HG03025 (cell line): ENCODE results near the gene PSME2.

ENCODE experiments used
- ATAC-seq: cut with Tn5 transposase; IDR thresholded peaks from one replicate; pipeline ENCODE4 v1.9.1; 2021; ENCODE audit warnings: mild to moderate bottlenecking, moderate library complexity; ENCODE audit not compliant: unreplicated experiment, low FRiP score

Gene PSME2, protein sequence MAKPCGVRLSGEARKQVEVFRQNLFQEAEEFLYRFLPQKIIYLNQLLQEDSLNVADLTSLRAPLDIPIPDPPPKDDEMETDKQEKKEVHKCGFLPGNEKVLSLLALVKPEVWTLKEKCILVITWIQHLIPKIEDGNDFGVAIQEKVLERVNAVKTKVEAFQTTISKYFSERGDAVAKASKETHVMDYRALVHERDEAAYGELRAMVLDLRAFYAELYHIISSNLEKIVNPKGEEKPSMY

DNA sequence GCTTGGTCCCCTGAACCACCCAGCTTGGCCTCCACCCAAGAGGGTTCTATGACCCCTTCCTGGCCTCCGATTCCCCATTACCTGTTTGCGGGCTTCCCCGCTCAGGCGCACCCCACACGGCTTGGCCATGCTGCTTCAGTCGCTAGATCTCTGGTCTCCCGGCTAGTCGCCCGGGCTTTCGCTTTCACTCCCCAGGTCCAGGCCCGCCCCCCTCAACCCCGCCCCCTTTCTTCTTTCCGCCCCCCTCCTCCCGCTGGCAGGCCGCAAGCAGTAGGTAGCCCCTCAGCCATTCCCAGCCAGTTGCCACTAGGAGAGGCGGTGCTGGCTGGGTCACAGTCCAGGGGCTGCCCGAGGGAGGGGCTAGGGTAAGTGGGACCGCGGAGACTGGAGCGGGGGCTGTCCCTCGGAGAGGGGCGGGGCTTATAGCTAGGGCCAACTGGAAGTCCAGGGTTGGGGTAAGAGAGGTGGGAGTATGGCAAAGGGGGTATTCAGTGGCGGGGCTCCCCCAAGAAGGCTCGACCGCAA, at the start of gene PSME2:
TSS of gene PSME2 (minus strand) at position 158 of the 525 bp plus-strand sequence. CDS start at position 129, 29 bp downstream.
- peak; percentile 61 for ATAC-seq

- peak; percentile 55 for ATAC-seq
Measured at GRCh38 chr14:24195186-24196070, 49.0 kb upstream of the PSME2 start, which contains the start of gene TM9SF1. TSS of gene TM9SF1 (minus strand) at chr14:24195441. CDS start at chr14:24195019, 422 bp downstream.

- no peak for ATAC-seq
Measured at GRCh38 chr14:24194873-24195185, 48.4 kb upstream of the PSME2 start.

DNA sequence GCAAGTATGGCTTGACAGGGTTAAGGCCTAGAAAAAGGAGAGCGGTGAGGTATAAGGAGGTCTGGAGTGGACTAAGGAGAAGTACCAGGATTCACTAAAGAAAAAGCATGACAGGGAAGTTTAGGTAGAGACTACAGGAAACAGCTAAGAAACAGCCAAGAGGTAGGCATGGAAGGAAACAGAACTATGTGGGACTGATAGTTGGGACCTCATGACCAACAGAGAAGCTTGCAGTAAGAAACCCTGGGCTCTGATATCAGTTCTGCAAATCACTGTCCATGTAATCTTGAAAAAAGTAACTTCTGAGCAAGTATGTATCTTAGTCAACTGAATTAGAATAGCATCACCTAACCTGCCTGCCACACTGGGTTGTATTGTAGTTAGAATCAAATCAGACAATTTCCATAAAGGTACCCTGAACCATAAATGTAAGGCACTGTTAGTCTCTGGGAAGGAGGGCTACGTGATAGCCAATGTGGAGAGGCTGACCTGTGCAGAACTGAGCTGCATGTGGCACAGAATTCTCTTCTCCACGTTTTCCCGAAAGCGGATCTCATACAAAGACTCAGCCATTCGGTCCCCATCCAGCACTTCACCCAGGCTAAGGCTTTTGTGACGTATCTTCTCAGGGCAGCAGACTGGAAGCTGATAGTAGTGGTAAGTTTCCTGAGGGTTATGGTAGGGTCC, 47.9 kb upstream of the PSME2 start:
- ATAC-seq, result no peak

DNA sequence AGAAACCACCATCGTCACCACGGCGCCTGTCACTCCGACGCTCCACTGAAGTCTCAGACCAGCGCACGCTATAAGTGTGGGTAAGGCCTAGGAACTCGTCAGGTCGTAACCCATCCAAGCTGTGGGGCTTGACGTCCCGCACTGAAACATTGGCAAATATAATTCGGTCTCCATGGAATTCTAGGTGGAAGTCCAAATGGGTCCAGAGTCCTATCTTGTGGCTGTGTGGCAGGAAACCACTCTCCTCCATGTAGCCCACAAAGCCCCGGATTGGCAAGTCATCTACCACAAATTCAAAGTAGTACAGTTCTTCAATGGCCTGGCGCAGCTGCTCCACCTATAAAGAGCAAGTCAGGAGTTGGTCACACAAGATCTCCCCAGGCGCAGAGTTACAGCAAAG, 46.5 kb upstream of the PSME2 start:
- ATAC-seq, result no peak

DNA sequence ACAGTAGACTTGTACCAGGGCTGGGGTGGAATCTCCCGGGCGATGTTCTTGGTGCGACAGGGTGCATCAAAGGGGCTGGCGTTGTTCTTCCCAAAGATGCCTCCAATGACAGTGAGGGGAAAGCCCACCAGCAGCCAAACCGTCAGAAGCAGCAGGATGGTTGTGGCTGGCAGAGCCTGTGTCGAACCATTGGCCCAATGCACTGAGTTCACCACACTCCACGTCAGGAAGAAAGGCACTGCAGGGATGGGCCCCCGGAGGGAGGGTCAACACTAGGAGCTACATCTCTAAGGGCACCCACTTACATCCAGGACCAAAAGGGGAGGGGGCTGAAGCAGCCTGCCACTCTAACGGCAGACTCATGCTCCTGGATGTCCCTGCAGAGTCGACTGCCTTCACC, 44.0 kb upstream of the PSME2 start:
- ATAC-seq, result no peak

GRCh38 chr14:24189460-24189859, 43.0 kb upstream of the PSME2 start:
- ATAC-seq, result no peak

DNA sequence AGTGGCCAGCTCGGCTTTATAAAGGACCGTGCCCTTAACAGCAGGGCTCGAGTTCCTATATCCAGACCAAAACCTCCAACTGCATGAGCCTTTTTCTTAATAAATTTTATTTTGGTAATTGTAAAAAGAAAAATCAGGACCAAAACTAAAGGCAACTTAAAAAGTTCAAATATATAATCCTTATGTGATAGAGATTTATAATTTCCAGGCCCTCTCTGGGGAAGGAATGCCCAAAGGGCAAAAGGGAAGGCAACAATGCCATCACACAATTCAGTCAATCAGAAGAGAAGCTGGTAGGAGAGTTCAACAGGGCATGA, 42.6 kb upstream of the PSME2 start:
- ATAC-seq, result no peak

- peak; percentile 82 for ATAC-seq
Measured at GRCh38 chr14:24188251-24189058, 42.0 kb upstream of the PSME2 start, which contains the start of gene IPO4. TSS of gene IPO4 (minus strand) at chr14:24188816. CDS start at chr14:24188787, 29 bp downstream.

GRCh38 chr14:24187539-24187915, 41.1 kb upstream of the PSME2 start:
- ATAC-seq, result no peak

GRCh38 chr14:24186831-24187538, 40.6 kb upstream of the PSME2 start:
- ATAC-seq, result no peak

DNA sequence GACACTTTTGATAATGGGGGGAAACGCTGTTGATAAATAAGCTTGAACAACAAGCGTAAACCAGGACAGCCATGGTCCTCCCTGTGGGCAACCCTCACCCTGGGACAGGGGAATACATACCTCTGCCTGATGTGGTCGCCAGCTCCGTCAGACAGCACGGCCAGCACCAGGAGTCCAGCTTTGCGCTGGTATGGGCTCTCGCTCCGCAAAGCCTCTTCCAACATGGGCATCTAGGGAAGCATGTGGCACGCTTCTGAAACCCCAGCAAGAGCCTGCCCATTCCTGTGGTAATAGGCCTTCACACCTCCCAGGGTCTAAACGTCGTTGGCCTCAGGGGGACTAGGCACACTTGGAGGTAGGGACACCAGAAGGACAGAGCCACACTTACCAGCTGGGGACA, 39.3 kb upstream of the PSME2 start:
- no peak for ATAC-seq

GRCh38 chr14:24185026-24185425, 38.6 kb upstream of the PSME2 start:
- ATAC-seq, result no peak

DNA sequence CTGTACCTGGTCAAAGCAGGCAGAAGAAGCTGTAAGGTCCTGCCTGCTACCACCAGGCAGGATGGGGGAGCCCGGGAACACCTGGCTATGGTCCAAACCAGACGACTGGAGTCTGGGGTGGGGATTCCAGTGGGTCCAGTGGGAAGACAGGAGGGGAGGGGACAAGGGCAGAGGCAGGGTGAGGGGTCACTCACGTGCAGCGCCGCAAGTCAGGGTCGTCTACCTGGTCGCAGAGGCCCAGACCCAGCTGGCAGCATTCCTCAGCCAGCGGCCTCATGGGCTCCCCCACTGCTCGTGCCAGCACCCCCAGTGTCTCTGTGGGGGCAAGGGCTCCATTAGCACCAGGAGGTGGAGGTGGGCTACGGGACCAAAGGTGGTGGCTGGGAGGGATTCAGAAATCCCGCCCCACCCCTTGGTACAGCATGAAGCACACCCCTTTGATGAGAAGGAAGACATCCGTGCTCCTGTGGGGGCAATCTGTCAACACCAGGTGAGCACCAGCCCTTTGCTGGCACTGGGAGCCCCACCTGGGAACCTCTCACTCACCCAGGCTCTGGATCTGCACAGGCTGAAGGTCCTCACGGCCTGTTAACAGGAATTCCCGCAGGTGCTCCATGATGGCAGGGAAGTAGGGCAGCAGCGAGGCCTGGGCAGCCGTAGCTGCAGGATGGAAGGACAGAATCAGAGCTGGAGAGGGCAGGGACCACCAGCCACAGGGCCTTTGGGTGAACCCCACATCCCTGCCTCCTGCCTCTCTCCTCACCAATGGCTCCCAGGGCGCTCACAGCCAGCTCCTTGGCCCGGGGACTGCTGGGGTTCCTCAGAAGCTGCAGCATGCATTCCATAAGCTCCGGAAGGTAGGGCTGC, 37.9 kb upstream of the PSME2 start:
- no peak for ATAC-seq

DNA sequence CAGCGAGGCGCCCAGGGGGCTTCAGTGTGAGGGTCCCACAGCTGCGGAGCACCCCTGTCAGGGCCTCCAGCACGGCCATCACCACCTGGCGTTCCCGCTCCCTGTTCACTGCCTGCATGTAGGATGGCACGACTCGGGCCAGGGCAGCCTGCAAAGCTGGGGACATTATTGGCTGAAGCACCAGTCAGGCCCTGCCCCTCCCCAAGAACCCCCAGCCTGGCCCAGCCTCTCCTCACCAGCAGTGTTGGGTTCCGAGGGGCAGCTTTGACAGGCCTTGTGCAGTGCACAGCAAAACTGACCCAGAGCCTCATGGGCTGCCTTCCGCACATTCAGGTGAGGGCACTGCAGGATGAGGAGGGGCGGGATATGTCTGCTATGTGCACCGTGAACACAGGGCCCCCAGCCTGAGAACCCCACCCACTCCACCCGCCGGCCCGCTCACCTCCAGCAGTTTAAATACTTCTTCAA, 36.6 kb upstream of the PSME2 start:
- ATAC-seq, result no peak

DNA sequence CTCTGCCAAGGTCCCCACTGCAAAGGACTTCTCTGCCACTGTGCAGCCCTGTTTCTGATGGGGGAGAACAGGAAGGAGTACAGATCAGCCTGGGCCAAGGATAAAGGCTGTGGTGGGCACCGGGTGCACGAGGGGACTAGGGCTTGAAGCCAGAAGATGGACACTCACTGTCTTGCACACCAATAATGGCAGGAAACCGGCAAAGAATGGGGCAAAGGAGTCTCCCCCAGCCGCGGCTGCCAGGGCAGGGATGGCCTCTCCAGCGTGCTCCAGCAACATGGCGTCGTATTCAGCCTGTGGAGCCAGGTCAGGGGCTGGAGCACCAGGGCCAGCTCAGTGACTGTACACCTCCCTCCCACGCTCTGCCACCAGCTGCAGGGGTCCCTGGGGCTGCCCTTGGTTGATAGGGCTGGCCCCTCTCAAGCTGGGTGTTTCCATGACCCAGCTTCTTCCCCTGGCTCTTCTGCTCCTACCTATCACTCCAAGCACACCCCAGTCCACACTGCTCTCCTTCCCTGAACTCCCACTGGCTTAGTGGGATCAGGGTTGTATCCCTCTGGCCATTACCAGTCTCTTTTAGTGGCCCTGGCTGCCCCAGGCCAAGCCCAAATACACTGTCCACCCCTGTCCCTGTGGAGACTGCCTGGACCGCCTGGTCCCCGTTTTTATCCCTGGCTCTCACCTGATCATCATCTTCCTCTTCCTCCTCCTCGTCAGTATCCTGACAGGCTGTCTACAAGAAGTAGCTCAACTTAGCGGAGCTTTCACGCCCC, 35.9 kb upstream of the PSME2 start:
- no peak for ATAC-seq

- ATAC-seq, result no peak
Measured at GRCh38 chr14:24181371-24182077, 35.1 kb upstream of the PSME2 start.
